Upper lobe of right lung (tissue), 1 donor: ENCODE data around the gene SLC35G1. TPM values are rescaled to one million over a fixed set of nuclear protein-coding genes. Genes with fewer than 3 reads are reported as not detected.

Experiments used
- ATAC-seq: fragments of 200-7000 bp; cut with Tn5 transposase; one replicate; pipeline ENCODE4 v1.9.1; 2020; ENCODE audit warnings: mild to moderate bottlenecking, moderate library complexity
- DNase-seq: peaks from one replicate; pipeline ENCODE4 v3.0.0-alpha.2; 2020
- H3K27ac ChIP-seq: fragments of 200-600 bp; one replicate; pipeline ENCODE4 v1.8.0; 2022
- H3K27me3 ChIP-seq: fragments of 200-600 bp; one replicate; pipeline ENCODE4 v1.8.0; 2022; ENCODE audit warnings: mild to moderate bottlenecking
- H3K36me3 ChIP-seq: fragments of 200-600 bp; one replicate; pipeline ENCODE4 v1.8.0; 2022
- H3K4me1 ChIP-seq: fragments of 200-600 bp; one replicate; pipeline ENCODE4 v1.8.0; 2022
- H3K4me3 ChIP-seq: fragments of 200-600 bp; one replicate; pipeline ENCODE4 v1.8.0; 2022; ENCODE audit warnings: mild to moderate bottlenecking
- H3K9me3 ChIP-seq: fragments of 200-600 bp; one replicate; pipeline ENCODE4 v1.8.0; 2022
- CTCF ChIP-seq: fragments of 200-600 bp; IDR thresholded peaks from one replicate; pipeline ENCODE4 v1.8.0; 2022; ENCODE audit warnings: antibody characterized with exemption
- intact Hi-C: fragments of 100-400 bp; cut with DNase I; formaldehyde crosslinking; loops from one replicate; pipeline ENCODE4 v1.11.0; 2022
- total RNA-seq: library from RNA; stranded (reverse); fragmentation: NEBNext Ultra II Directional; extraction: Animal tissue kit (Norgen Biotek cat#: 25700); gene quantifications from one replicate; pipeline ENCODE4 v1.2.1, GENCODE V29; 2021
- donor health status: DM: no; HTN: yes; CAD: no; lungs with severe emphysema.

The SLC35G1 gene
- total RNA-seq, 1 donor from 2014 or later, result 4.4 TPM

GRCh38 chr10:93897070-93897780, 3.4 kb downstream of the SLC35G1 start:
- no peak for DNase-seq
- TF ChIP-seq CTCF, result no peak
- Histone ChIP-seq H3K9me3 (no peaks in the 10 kb centered on the region), H3K27me3 (no peaks in the 10 kb centered on the region), H3K4me1 (peaks cover 9% of the 10 kb centered on the region), H3K4me3 (no peak overlapping the region), H3K36me3 (no peaks in the 10 kb centered on the region), H3K27ac (no peak overlapping the region)
- intact Hi-C loops, result no loop called here
- ATAC-seq, result no peak

DNA sequence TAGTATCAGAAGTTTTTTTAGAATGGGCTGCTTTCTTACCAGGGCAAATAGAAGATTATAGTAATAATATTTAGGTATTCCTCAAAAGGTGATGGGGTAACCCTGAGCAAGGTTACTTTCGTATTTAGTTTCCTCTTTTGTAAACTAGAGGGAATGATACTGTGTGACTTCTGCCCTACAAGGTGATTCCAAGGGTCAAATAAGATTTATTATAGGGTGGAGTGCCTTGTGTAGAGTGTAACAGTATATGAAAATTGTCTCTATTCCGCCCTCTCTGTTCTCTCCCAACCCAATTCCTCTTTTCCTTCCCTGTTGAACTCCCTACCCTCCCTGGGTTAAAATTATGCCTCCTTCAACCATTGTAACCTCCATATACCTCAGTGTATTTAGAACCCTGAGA, 5.3 kb downstream of the SLC35G1 start:
- no peak for ATAC-seq
- TF ChIP-seq CTCF, result no peak

GRCh38 chr10:93903051-93903450, 9.3 kb downstream of the SLC35G1 start:
- Histone ChIP-seq H3K4me3 (no peak overlapping the region), H3K9me3 (no peaks in the 10 kb centered on the region), H3K27me3 (no peaks in the 10 kb centered on the region), H3K4me1 (no peaks in the 10 kb centered on the region), H3K36me3 (no peaks in the 10 kb centered on the region), H3K27ac (no peak overlapping the region)
- no peak for ATAC-seq
- TF ChIP-seq CTCF, result no peak
- intact Hi-C loops, result no loop called here
- DNase-seq, result no peak

More for the DNA sequence above, 5.3 kb downstream of the SLC35G1 start:
- Histone ChIP-seq H3K9me3 (no peaks in the 10 kb centered on the region), H3K27me3 (no peaks in the 10 kb centered on the region), H3K4me3 (no peak overlapping the region), H3K36me3 (no peaks in the 10 kb centered on the region), H3K27ac (no peak overlapping the region), H3K4me1 (peaks cover 9% of the 10 kb centered on the region)
- intact Hi-C loops, result no loop called here
- DNase-seq, result no peak

GRCh38 chr10:93904901-93905300, 11.1 kb downstream of the SLC35G1 start:
- DNase-seq, result no peak
- intact Hi-C loops, result no loop called here
- no peaks in the 10 kb centered on the region for H3K4me1 ChIP-seq
- H3K27me3 ChIP-seq, result no peaks in the 10 kb centered on the region
- H3K27ac ChIP-seq, result no peak overlapping the region
- no peak overlapping the region for H3K4me3 ChIP-seq
- H3K36me3 ChIP-seq, result no peaks in the 10 kb centered on the region
- no peaks in the 10 kb centered on the region for H3K9me3 ChIP-seq
- ATAC-seq, result peak; percentile 49
- TF ChIP-seq CTCF, result no peak

- ATAC-seq, result no peak
Observed at GRCh38 chr10:93907059-93907458, 13.3 kb downstream of the SLC35G1 start.

More at GRCh38 chr10:93907059-93907458, 13.3 kb downstream of the SLC35G1 start:
- Histone ChIP-seq H3K9me3 (no peaks in the 10 kb centered on the region), H3K27me3 (no peaks in the 10 kb centered on the region), H3K4me1 (no peaks in the 10 kb centered on the region), H3K4me3 (no peak overlapping the region), H3K27ac (no peak overlapping the region), H3K36me3 (no peaks in the 10 kb centered on the region)
- no peak for DNase-seq
- intact Hi-C loops, result no loop called here
- TF ChIP-seq CTCF, result no peak
